GM19351 (cell line): ENCODE data around the gene ENTPD5.
"Not testable (repeated sequence)": the region's sequence is repeated elsewhere in the genome, so short reads cannot be mapped to it uniquely, and the experiment has no call there.

Source experiments
- ATAC-seq: cut with Tn5 transposase; IDR thresholded peaks from one replicate; pipeline ENCODE4 v1.9.1; 2021; ENCODE audit warnings: mild to moderate bottlenecking, moderate library complexity; ENCODE audit not compliant: unreplicated experiment

Gene ENTPD5

GRCh38 chr14:74008843-74009499, 10.1 kb downstream of the ENTPD5 start:
- no peak for ATAC-seq

GRCh38 chr14:74005664-74006063, 13.4 kb downstream of the ENTPD5 start:
- ATAC-seq: not testable (repeated sequence)

DNA sequence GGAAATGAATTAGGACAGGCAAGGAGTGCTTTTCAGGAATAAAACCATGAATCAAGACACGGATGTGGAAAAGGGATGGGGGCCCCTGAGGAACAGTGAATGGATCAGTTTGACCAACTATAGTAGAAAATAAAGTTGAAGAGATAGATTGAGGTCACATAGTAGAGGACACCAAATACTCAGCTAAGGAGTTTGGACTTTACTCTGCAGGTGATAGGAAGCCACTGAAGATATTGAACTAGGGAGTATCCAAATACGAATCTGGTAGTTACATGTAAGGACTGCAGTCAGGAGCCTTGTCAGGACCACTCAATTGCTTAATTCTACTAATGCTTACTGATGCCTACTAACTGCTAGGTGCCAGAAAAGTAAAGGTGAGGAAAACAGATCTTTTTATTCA, 20.4 kb downstream of the ENTPD5 start:
- no peak for ATAC-seq

GRCh38 chr14:73997944-73998447, 21.1 kb downstream of the ENTPD5 start:
- no peak for ATAC-seq

DNA sequence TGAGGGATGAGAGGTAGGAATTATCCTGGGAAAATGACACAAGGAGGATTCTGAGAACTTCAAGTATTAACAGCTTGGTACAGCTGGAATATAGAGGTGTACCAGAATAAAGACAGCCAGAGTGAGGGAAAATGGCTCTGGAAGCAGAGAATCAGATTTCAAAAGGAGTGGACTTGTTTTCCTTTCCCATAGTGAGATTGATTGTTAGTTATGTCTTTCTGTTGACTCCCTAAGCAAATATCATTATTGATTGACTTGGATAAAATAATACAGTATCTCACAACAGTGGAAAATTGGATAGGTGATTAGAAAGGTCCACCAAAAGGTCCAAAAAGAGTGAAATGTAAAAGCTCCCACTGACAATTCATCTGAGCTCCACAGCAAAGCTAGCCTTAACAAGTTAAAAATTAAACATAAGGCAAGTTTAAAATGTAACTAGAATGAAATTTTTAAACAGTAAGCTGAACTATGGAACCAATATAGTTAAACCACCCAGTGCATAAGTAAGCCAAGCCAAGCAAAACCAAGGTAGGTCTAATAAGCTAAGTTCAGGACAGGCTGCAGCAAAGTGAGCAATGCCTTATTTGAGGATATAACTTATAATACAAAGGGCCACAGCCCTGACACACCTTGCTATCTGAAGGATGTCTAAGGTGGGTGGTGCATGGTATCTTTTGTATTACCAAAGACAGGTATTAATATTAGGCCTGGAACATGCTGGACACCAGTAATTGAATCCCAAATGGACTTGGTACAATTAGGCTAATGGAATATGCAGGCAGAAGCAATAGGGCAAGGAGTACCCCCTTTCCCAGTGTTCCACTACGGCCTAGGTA, 21.8 kb downstream of the ENTPD5 start:
- ATAC-seq: no peak

DNA sequence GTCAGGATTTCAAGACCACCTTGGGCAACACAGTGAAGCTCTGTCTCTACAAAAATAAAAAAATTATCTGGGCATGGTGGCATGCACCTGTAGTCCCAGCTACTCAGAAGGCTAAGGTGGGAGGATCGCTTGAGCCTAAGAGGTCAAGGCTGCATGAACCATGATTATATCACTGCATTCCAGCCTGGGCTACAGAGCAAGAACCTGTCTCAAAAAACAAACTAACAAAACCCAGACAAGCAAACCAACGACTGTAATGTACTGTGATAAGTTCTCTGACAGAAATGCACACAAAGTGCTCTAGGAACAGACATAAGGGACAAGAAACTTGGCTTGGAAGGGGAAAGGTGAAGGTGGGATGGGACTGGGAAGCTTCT, 22.4 kb downstream of the ENTPD5 start:
- ATAC-seq: no peak

GRCh38 chr14:73995977-73996378, 23.1 kb downstream of the ENTPD5 start:
- no peak for ATAC-seq

DNA sequence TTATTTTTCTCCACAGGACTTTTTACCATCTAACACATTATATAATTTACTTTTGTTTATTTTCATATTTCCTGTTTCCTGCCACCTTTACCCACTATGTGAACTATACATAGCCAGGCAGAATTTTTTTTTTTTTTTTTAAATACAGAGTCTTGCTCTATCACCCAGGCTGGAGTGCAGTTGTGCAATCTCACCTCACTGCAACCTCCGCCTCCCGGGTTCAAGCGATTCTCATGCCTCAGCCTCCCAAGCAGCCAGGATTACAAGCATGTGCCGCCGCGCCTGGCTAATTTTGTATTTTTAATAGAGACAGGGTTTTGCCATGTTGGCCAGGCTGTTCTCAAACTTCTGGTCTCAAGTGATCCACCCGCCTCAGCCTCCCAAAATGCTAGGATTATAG, 24.2 kb downstream of the ENTPD5 start:
- ATAC-seq: not testable (repeated sequence)

DNA sequence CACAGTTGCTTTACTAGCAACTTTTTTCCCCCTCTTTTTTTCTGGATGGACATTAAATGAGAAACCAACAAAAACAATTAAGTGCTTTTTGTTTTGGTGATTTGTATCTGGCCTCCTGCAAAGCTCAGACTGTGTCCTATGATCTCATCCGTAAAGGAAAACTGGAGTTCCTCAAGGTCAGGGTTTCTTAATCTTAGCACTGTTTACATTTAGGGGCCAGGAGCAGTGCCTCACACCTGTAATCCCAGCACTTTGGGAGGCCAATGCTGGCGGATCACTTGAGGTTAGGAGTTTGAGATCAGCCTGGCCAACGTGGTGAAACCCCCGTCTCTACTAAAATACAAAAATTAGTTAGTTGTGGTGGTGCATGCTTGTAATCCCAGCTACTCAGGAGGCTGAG, 28.0 kb downstream of the ENTPD5 start:
- ATAC-seq: no peak

GRCh38 chr14:73988656-73989055, 30.4 kb downstream of the ENTPD5 start:
- ATAC-seq: not testable (repeated sequence)

- ATAC-seq: no peak
Observed at GRCh38 chr14:73988065-73988464, 31.0 kb downstream of the ENTPD5 start.

- ATAC-seq: no peak
Observed at GRCh38 chr14:73977896-73978295, 41.2 kb downstream of the ENTPD5 start.

DNA sequence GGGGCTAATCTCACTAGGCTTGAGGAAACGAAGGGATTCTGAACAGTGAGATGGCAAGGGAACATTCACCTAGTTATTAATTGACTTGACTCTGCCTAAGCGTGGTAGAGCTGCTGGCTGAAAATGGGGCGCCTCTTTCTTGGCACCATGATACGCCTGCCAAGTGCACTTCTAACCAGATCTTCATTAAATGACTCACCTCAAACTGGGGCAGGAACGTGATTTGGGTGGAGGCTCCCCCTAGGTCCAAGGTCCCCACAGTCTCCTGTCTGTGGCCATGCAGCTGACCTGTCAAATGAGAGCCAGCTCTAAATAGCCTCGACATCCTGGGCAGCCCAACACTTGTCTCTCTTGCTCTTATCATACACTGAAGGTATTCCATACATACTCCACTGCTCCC, 43.0 kb downstream of the ENTPD5 start:
- ATAC-seq: no peak

DNA sequence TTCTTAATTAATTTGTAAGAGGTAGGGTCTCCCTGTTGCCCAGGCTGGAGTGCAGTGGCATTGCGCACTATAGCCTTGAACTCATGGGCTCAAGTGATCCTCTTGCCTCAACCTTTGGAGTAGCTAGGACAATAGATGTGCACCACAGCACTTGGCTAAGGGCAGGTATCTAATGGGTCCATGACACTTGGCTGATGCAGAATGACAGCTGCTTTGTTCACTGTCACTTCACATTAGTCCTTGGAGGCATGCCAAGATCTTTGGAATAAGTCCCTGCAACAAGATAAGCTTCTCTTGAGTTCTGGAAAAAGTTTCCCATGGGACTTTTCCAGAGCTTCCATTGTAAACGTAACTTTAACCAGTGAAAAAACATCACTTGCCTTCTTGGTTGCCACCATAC, 45.6 kb downstream of the ENTPD5 start:
- no peak for ATAC-seq

DNA sequence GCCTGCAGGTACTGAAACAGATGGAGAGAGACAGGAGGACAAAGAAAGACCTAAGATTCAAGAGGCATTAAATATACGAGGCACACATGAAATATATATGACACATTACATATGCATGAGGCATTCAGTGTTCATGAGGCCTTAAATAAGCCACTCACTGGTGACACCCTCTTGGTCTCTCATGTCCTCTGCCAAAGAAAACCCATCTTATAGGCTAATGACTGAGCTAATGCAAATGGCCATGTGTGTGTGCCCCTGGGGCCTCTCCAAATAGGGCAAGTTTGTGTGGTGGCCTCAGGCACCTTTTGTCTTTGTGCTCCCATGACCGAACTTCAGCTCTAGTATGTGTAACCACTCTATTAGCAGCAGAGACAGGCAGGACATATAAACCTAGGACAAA, 50.2 kb downstream of the ENTPD5 start:
- ATAC-seq: no peak

DNA sequence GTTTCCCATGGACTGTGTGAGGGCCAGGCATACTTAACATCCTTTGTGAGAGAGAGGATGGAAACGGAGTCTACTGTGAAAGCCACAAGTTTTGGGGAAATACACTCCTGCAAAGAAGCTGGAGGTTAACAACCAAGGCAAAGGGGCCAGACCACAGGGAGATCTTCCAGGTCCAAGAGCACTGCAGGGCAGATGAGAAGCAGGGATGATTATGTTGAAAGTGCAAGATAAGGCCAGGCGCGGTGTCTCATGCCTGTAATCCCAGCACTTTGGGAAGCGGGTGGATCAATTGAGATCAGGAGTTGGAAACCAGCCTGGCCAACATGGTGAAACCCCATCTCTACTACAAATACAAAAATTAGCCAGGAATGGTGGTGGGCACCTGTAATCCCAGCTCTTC, 53.9 kb downstream of the ENTPD5 start:
- no peak for ATAC-seq

- ATAC-seq: no peak
Observed at GRCh38 chr14:73961192-73961591, 57.9 kb downstream of the ENTPD5 start.

DNA sequence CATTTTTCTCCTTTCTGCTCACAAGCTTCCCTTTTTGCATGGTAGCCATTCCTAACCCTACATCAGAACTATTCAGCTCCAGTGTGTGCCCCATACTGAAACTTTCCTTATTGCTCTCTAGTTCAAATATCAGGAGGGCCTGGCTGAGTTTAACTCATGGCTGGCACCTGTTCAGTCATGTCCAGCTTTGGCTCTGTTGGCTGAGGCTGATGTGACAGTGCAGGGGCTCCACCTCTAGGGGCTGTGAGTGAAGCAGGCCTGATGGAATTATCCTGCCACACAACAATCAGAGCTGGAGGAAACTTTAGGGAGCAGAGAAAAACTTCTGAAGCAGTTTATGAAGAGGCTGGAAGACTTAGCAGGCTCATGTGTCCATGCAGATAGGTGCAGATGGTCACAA, 60.5 kb downstream of the ENTPD5 start:
- no peak for ATAC-seq

DNA sequence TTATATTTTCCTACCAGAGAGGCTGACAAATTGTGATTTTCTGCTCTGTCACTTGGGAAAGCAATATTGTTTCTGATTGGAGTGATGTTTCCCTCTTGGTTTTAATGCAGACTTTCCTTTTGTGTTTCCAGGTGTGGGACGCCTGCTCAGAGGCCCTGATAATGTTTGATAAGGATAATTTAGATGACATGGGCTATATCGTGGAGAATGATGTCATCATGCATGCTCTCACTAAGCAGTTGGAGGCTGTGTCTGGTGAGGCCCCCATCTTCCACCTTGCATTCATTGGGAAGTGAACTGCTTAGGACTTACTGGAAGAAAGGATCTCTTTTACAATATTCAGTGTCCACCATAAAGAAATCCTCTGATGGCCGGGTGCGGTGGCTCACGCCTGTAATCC, 63.4 kb downstream of the ENTPD5 start:
- ATAC-seq: no peak

- ATAC-seq: no peak
Observed at GRCh38 chr14:73953731-73954130, 65.4 kb downstream of the ENTPD5 start.

DNA sequence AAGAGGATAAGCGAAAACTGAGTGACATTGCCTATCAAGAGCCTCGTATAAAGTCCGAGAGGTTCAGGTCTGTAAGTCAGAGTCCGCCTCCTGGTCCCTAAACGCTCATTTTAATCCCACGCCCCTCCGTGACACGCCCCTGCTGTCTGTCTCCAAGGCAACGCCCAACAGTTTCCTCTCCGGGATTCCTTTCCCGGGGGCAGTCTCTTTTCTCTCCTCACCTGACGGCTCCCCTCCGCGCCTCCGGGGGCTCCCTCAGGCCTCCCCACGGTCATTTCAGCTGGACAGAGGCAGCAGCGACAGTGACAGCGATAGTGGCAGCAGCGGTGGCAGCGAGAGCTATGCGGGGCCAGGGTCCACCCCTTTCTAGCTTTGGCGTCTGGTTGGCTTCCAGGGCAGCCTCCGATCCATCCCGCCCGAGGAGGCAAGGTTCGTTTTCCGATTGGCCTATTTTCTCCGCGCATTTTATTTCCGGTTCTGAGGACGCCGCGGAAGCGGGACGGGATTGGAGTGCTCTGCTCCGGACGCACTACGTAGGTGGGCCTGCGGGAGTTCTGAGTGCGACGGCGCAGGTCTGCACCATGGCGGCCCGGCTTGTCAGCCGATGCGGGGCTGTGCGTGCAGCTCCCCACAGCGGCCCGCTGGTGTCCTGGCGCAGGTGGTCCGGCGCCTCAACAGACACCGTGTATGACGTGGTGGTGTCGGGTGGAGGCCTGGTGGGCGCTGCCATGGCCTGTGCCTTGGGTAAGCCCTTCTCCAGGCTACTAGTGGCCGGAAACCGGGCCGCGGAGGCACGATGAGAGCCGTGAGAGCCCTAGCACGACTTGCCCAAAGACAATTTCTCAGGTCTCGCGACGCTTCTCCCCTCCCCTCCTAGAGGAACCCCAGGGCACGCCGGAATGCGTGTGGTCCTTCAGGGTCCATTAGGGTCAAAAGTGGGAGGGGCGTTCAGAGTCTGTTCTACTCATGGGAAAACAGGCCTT, 69.0 kb downstream of the ENTPD5 start, which contains the start of the genes COQ6 and FAM161B:
Gene COQ6, plus strand, starts transcription at position 551 of the 983 bp plus-strand sequence. Its CDS starts 31 bp downstream, at position 582.
Gene FAM161B, minus strand, starts transcription at position 343 of the 983 bp plus-strand sequence. Its CDS starts 68 bp downstream, at position 275.
- ATAC-seq: peak; percentile 82
